SK-N-SH treated with all-trans-retinoic acid at 6 μM for 48 hours (cell line): ENCODE data around the gene REEP1.

Source experiments
- ATAC-seq: fragments of 200-7000 bp; cut with Tn5 transposase; 3 replicates; pipeline ENCODE4 v1.9.1; 2020; ENCODE audit warnings: mild to moderate bottlenecking, moderate library complexity
- ARNTL ChIP-seq: fragments of 450-650 bp; formaldehyde crosslinking; IDR thresholded peaks from 2 replicates; pipeline ENCODE4 v1.5.0; 2020; ENCODE audit warnings: low read depth, mild to moderate bottlenecking, moderate library complexity, borderline replicate concordance
- BACH2 ChIP-seq: fragments of 250-450 bp; sonication (Bioruptor Pico); IDR thresholded peaks from 2 replicates; pipeline ENCODE4 v1.9.0; 2021; ENCODE audit warnings: mild to moderate bottlenecking, borderline replicate concordance
- CREB5 ChIP-seq: fragments of 250-450 bp; sonication (Bioruptor Pico); IDR thresholded peaks from 2 replicates; pipeline ENCODE4 v1.5.1; 2020; ENCODE audit warnings: low read depth, mild to moderate bottlenecking, moderate library complexity
- CSDC2 ChIP-seq: fragments of 250-450 bp; sonication (Bioruptor Pico); IDR thresholded peaks from 2 replicates; pipeline ENCODE4 v1.5.0; 2020; ENCODE audit warnings: mild to moderate bottlenecking, moderate library complexity
- CSRNP3 ChIP-seq: fragments of 250-450 bp; sonication (Bioruptor Pico); IDR thresholded peaks from 2 replicates; pipeline ENCODE4 v1.5.1; 2021; ENCODE audit warnings: mild to moderate bottlenecking, moderate library complexity
- ESRRG ChIP-seq: fragments of 250-450 bp; sonication (Bioruptor Pico); IDR thresholded peaks from 2 replicates; pipeline ENCODE4 v1.6.1; 2021; ENCODE audit warnings: mild to moderate bottlenecking
- ISL1 ChIP-seq: fragments of 250-450 bp; sonication (Bioruptor Pico); IDR thresholded peaks from 2 replicates; pipeline ENCODE4 v2.1.2; 2022; ENCODE audit warnings: mild to moderate bottlenecking, moderate library complexity
- PPARA ChIP-seq: fragments of 250-450 bp; sonication (Bioruptor Pico); IDR thresholded peaks from 2 replicates; pipeline ENCODE4 v1.5.0; 2020; ENCODE audit warnings: mild to moderate bottlenecking, borderline replicate concordance
- RARB ChIP-seq: fragments of 250-450 bp; sonication (Bioruptor Pico); IDR thresholded peaks from 2 replicates; pipeline ENCODE4 v1.8.0; 2021; ENCODE audit warnings: mild to moderate bottlenecking, moderate library complexity
- TCF4 ChIP-seq: fragments of 250-450 bp; sonication (Bioruptor Pico); IDR thresholded peaks from 2 replicates; pipeline ENCODE4 v1.8.0; 2021; ENCODE audit warnings: mild to moderate bottlenecking, moderate library complexity, borderline replicate concordance
- TOX ChIP-seq: fragments of 250-450 bp; sonication (Bioruptor Pico); IDR thresholded peaks from 2 replicates; pipeline ENCODE4 v1.8.0; 2021; ENCODE audit warnings: mild to moderate bottlenecking, moderate library complexity, borderline replicate concordance
- ZC3H10 ChIP-seq: fragments of 250-450 bp; sonication (Bioruptor Pico); IDR thresholded peaks from 2 replicates; pipeline ENCODE4 v1.5.1; 2021; ENCODE audit warnings: mild to moderate bottlenecking, moderate library complexity
- ZFP3 ChIP-seq: fragments of 250-450 bp; sonication (Bioruptor Pico); IDR thresholded peaks from 2 replicates; pipeline ENCODE4 v1.5.0; 2020; ENCODE audit warnings: mild to moderate bottlenecking, moderate library complexity
- ZFP30 ChIP-seq: fragments of 450-650 bp; formaldehyde crosslinking; IDR thresholded peaks from 2 replicates; pipeline ENCODE4 v1.5.0; 2022; ENCODE audit warnings: mild to moderate bottlenecking, moderate library complexity
- ZNF565 ChIP-seq: fragments of 450-650 bp; formaldehyde crosslinking; conservative IDR thresholded peaks from 2 replicates; pipeline ENCODE4 v1.5.0; 2020; ENCODE audit warnings: low read depth, mild to moderate bottlenecking, moderate library complexity
- ZNF70 ChIP-seq: fragments of 450-650 bp; formaldehyde crosslinking; IDR thresholded peaks from 2 replicates; pipeline ENCODE4 v1.5.0; 2020; ENCODE audit warnings: mild to moderate bottlenecking, moderate library complexity
- ZNF8 ChIP-seq: fragments of 450-650 bp; formaldehyde crosslinking; IDR thresholded peaks from 2 replicates; pipeline ENCODE4 v1.5.0; 2020; ENCODE audit warnings: mild to moderate bottlenecking, moderate library complexity
- TF ChIP-seq, protein P1 (sequence below): fragments of 250-450 bp; sonication (Bioruptor Pico); IDR thresholded peaks from 2 replicates; pipeline ENCODE4 v1.5.0; 2020; ENCODE audit warnings: mild to moderate bottlenecking, moderate library complexity
- TF ChIP-seq, protein P2 (sequence below): fragments of 250-450 bp; sonication (Bioruptor Pico); IDR thresholded peaks from 2 replicates; pipeline ENCODE4 v1.8.0; 2021; ENCODE audit warnings: low read depth, mild to moderate bottlenecking, moderate library complexity, borderline replicate concordance

Gene REEP1

GRCh38 chr2:86256300-86256699 lies 81.1 kb downstream of the REEP1 start:
- TF ChIP-seq RARB (CRISPR knock-in tag): no peak
- no peak for TF ChIP-seq ZNF70 (CRISPR knock-in tag)
- TF ChIP-seq ARNTL (CRISPR knock-in tag): no peak
- TF ChIP-seq CREB5 (CRISPR knock-in tag): no peak
- no peak for TF ChIP-seq CSRNP3 (CRISPR knock-in tag)
- no peak for TF ChIP-seq ISL1
- no peak for TF ChIP-seq ZFP3 (CRISPR knock-in tag)
- TF ChIP-seq ESRRG (CRISPR knock-in tag): no peak
- no peak for TF ChIP-seq ZNF8 (CRISPR knock-in tag)
- no peak for TF ChIP-seq ZFP30 (CRISPR knock-in tag)
- no peak for TF ChIP-seq ZNF565 (CRISPR knock-in tag)
- no peak for TF ChIP-seq TOX (CRISPR knock-in tag)
- TF ChIP-seq, protein P1, sequence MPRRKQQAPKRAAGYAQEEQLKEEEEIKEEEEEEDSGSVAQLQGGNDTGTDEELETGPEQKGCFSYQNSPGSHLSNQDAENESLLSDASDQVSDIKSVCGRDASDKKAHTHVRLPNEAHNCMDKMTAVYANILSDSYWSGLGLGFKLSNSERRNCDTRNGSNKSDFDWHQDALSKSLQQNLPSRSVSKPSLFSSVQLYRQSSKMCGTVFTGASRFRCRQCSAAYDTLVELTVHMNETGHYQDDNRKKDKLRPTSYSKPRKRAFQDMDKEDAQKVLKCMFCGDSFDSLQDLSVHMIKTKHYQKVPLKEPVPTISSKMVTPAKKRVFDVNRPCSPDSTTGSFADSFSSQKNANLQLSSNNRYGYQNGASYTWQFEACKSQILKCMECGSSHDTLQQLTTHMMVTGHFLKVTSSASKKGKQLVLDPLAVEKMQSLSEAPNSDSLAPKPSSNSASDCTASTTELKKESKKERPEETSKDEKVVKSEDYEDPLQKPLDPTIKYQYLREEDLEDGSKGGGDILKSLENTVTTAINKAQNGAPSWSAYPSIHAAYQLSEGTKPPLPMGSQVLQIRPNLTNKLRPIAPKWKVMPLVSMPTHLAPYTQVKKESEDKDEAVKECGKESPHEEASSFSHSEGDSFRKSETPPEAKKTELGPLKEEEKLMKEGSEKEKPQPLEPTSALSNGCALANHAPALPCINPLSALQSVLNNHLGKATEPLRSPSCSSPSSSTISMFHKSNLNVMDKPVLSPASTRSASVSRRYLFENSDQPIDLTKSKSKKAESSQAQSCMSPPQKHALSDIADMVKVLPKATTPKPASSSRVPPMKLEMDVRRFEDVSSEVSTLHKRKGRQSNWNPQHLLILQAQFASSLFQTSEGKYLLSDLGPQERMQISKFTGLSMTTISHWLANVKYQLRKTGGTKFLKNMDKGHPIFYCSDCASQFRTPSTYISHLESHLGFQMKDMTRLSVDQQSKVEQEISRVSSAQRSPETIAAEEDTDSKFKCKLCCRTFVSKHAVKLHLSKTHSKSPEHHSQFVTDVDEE (CRISPR knock-in tag): no peak
- TF ChIP-seq, protein P2, sequence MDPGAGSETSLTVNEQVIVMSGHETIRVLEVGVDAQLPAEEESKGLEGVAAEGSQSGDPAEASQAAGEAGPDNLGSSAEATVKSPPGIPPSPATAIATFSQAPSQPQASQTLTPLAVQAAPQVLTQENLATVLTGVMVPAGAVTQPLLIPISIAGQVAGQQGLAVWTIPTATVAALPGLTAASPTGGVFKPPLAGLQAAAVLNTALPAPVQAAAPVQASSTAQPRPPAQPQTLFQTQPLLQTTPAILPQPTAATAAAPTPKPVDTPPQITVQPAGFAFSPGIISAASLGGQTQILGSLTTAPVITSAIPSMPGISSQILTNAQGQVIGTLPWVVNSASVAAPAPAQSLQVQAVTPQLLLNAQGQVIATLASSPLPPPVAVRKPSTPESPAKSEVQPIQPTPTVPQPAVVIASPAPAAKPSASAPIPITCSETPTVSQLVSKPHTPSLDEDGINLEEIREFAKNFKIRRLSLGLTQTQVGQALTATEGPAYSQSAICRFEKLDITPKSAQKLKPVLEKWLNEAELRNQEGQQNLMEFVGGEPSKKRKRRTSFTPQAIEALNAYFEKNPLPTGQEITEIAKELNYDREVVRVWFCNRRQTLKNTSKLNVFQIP (CRISPR knock-in tag): no peak
- TF ChIP-seq CSDC2: no peak
- ATAC-seq: no peak

GRCh38 chr2:86254576-86255538 lies 82.6 kb downstream of the REEP1 start:
- no peak for ATAC-seq
- TF ChIP-seq ZNF565 (CRISPR knock-in tag) (no peak), CREB5 (CRISPR knock-in tag) (no peak), BACH2 (CRISPR knock-in tag) (no peak), ZFP3 (CRISPR knock-in tag) (no peak), TOX (CRISPR knock-in tag) (no peak), ZC3H10 (CRISPR knock-in tag) (no peak), TCF4 (CRISPR knock-in tag) (no peak), ZFP30 (CRISPR knock-in tag) (no peak), CSDC2 (no peak), RARB (CRISPR knock-in tag) (no peak), ESRRG (CRISPR knock-in tag) (no peak), ARNTL (CRISPR knock-in tag) (no peak), PPARA (CRISPR knock-in tag) (no peak)
- TF ChIP-seq, protein P2 (CRISPR knock-in tag): no peak
